Lower leg skin (tissue), 3 donors: ENCODE data around the gene HSDL1.

Experiments used
- CTCF ChIP-seq, 3 donors: fragments of 450-650 bp; IDR thresholded peaks; one replicate each; pipeline ENCODE4 v1.5.1; 2016; ENCODE audit warnings: antibody characterized with exemption in 3 of 3, mild to moderate bottlenecking in 3 of 3, moderate library complexity in 2 of 3
- POLR2A ChIP-seq, 2 donors: fragments of 450-650 bp; IDR thresholded peaks; one replicate each; pipeline ENCODE4 v1.6.1; 2016 to 2017; ENCODE audit warnings: antibody characterized with exemption in 2 of 2, mild to moderate bottlenecking in 1 of 2, moderate library complexity in 1 of 2

- TF ChIP-seq CTCF (IDR thresholded peaks at IDR 0.05), result no peak
- no peak for TF ChIP-seq POLR2A (IDR thresholded peaks at IDR 0.05)
Measured at GRCh38 chr16:84159800-84160199, 14.8 kb upstream of the HSDL1 start.
